GM19455 (cell line): ENCODE results near the gene DIP2B.
"Not testable (repeated sequence)": the region's sequence is repeated elsewhere in the genome, so short reads cannot be mapped to it uniquely, and the experiment has no call there.

ENCODE experiments used
- ATAC-seq: cut with Tn5 transposase; IDR thresholded peaks from one replicate; pipeline ENCODE4 v1.9.1; 2021; ENCODE audit not compliant: unreplicated experiment

The DIP2B gene

DNA sequence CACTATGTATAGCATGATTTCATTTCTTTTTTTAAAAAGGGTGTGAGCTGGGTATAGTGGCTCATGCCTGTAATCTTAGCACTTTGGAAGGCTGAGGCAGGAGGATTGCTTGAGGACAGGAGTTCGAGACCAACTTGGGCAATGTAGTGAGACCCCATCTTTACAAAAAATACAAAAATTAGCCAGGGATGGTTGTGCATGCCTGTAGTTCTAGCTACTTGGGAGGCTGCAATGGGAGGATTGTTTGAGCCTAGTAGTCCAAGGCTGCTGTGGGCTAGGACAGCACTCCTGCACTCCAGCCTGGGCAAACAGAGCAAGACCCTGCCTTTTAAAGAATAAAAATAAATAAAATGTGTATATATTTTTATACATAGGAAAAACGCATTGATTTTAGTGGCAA is 43.0 kb downstream of the DIP2B start:
- no peak for ATAC-seq

DNA sequence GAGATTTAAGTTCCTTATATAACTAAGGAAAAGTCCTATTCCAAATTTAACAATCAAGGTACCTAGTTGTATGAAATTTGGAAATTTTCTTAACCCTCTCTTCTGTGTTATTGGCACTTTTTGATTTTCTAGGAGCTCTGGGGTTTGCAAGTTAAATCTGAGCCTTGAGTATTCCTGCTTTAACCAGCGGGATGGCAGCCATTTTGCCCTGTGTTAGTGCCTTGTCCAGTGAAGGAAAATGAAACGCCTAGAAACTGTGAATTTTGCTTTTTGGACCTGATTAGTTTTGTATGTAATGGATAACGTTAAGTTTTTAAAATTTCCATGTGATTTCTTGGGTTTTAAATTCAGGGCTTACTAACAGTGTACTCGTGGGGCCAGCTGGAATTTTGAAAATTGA is 45.1 kb downstream of the DIP2B start:
- no peak for ATAC-seq

DNA sequence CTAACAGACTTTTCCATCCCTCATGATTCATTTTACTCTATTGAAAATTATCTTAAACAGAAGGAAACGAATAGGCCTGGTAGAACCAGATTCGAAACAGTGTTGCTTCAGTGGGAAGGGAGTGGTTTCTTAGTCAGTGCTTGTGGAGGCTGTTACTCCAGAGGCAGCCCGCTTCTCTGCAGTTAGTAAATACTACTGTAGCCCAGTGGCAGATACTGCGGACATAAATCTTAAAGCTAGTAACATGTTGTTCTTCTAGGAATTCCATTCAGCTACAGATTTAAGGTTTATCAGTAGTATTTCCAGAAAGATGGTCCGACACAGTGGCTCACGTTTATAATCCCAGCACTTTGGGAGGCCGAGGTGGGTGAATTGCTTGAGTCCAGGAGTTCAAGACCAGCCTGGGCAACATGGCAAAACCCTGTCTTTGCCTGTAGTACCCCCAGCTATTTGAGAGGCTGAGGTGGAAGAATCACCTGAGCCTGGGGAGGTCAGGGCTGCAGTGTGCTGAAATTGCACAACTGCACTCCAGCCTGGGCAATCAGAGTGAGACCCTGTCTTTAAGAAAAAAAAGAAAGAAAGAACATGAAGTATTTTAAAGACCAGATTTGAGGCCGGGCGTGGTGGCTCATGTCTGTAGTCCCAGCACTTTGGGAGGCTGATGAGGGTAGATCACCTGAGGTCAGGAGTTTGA is 45.9 kb downstream of the DIP2B start:
- no peak for ATAC-seq

DNA sequence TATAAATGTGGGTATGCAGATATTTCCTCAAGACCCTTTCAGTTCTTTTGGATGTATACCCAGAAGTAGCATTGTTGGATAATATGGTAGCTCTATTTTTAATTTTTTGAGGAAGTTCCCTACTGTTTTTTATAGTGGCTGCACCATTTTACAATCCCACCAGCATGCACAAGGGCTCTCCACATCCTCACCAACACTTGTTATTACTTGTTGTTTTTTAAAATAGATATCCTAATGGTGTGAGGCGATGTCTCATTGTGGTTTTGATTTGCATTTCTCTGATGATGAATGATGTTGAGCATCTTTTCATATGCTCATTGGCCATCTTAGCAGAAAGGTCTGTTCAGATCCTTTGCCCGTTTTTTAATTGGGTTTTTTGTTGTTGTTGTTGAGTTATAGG is 47.1 kb downstream of the DIP2B start:
- ATAC-seq = no peak

DNA sequence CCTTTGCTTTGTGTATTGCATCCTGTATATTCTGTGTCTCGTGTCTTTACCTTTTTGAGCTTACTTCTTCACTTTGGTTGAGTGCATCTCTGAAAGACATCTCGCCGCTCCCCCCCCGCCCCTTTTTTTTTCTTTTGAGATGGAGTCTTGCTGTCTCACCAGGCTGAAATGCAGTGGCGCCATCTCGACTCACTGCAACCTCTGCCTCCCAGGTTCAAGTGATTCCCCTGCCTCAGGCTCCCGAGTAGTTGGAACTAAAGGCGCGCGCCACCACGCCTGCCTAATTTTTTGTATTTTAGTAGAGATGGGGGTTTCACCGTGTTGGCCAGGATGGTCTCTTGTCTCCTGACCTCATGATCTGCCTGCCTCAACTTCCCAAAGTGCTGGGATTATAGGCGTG is 49.9 kb downstream of the DIP2B start:
- ATAC-seq = no peak

DNA sequence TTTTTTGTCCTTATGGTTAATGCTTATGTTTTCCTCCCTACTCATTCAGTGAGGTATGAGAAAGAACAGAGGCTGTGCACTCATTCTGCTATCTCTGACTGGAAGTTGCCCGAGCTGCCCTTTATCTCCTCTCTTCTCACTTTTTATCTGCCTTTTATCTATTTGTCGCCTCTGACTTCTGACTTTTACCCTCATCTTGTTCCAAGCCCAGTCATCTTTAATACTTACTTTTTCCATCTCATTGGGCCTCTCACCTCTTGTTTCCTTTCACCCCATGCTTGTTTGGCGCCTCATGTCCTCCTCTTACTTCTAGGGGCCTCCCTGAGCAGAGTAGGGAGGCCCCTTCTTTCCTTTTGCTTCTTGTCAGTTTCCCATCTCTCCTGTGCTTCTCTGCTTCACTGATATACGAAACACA is 50.7 kb downstream of the DIP2B start:
- ATAC-seq = no peak

DNA sequence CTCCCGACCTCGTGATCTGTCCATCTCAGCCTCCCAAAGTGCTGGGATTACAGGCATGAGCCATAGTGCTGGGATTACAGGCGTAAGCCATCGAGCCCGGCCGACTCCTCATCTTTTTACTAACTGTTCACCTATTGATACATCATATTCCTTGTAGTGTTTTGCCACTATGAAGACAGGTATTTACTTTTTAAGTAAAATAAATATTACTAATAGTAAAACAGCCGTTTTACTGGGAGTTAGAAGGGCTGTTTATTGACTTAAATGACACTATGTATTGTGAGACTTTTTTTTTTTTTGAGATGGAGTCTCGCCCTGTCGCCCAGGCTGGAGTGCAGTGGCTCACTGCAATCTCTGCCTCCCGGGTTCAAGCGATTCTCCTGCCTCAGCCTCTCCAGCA is 51.5 kb downstream of the DIP2B start:
- no peak for ATAC-seq

DNA sequence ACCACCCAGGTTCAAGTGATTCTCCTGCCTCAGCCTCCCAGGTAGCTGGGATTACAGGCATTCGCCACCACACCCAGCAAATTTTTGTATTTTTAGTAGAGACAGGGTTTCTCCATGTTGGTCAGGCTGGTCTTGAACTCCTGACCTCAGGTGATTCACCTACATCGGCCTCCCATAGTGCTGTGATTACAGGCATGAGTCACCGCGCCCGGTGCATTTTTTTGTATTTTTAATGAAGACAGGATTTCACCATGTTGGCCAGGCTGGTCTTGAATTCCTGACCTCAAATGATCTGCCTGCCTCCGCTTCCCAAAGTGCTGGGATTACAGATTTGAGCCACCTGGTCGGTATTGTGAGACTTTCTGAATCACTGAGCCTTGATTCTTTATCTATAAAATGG is 52.0 kb downstream of the DIP2B start:
- ATAC-seq = not testable (repeated sequence)

DNA sequence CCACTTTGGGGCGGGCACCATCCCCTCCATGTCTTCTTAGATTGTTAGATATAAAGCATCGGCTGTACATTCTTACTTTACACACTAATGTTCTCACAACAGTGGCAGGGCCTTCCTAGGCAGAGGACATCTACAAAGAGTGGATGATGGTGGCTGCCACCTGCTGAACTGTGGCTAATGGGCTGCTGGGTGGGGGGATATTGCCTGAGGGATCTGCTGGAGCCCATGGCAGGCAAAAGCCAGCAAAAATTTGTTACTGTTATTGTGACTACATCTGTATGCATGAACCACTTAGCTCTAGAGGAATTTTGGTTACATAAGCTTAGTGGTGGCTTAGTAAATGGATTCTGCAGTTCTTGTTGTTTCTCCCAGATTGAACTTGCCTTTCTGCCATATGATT is 52.6 kb downstream of the DIP2B start:
- ATAC-seq = no peak

DNA sequence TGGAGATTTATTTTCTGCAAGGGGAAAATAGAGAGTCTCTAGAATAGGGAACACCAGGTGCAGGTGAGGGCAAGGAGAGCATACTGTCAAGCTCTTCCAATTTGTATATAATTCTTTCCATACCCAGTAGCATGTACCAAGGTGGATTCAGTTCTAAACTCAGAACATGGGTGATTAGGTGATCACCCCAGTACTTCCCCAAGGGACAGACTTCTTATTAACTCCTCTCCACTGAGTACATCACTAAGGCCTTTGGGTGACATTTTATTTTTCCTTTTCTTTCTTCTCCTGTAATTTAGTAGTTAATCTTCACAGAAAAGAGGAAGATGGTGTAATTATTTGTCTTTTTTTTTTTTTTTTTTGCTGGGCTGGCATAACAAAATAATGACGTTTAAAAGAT is 54.2 kb downstream of the DIP2B start:
- ATAC-seq = no peak

DNA sequence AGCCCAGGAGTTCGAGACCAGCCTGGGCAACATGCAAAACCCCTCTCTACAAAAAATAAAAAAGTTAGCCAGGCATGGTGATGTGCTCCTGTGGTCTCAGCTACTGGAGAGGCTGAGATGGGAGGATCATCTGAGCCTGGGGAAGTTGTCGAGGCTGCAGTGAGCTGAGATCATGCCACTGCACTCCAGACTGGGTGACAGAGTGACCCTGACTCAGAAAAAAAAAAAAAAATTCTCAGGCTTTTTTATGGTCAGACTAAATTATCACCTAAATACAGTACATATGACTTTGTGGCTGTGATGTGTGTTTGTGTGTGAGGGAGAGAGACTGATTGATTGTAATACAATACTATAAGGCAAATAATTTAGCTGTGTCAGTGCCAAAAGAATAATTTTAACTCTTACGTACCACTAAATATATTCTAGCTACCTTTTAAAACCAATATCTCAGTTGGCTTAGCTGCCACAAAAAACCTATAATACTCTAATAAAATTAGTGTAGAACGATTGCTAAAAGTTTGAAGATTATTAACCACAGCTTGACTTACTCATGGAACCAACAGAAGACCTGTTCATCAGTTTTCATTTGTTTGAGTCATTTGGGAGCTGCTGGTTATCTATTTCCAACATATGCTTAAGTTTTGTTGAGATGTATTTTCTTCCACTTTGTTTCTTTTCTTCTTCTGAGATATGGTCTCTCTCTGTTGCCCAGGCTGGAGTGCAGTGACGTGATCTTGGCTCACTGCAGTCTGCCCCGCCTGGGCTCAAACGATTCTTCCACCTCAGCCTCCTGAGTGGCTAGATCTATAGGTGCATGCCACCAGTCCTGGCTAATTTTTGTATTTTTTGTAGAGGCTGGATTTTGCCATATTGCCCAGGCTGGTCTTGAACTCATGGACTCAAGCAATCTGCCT is 58.0 kb downstream of the DIP2B start:
- no peak for ATAC-seq

DNA sequence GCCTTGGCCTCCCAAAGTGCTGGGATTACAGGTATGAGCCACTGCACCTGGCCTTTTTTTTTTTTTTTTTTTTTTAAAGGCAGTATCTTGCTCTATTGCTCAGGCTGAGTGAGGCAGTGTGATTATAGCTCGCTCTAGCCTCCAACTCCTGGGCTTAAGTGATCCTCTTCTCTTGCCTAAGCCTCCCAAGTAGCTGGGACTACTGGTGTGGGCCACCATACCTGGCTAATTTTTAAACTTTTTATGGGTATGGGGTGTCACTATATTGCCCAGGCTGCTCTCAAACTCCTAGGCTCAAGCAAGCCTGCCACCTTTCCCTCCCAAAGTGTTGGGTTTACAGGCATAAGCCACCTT is 58.6 kb downstream of the DIP2B start:
- no peak for ATAC-seq

DNA sequence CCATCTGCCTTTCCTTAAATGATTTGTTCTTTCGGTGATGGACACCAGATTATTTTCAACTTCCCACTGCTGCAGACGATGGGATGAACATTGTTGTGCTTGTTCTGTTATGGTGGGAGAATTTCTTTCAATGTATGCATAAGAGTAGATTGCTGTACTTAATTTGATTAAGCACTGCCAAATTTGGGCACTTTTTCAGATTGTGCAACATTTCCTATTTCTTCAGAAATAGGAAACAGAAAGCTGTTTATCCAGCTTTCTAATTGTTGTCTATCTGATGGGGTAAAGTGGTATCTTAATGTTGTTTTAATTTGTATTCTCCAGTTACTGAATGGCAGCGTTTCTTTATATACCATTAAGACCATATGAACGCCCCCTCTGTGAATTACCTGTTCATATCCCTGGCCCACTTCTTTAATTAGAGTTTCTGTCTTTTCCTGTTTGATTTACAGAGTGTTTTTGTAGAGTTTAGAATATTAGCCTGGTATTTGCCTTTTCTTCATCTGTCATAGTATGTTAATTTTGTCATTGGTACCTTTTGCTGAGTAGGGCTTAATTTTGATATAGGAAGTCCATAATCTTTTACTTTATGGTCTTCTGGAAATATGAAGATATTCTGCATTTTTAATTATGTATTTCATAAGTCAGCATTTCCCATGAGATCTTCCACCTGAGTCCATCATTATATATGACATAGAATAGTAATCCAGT is 59.6 kb downstream of the DIP2B start:
- ATAC-seq = no peak

DNA sequence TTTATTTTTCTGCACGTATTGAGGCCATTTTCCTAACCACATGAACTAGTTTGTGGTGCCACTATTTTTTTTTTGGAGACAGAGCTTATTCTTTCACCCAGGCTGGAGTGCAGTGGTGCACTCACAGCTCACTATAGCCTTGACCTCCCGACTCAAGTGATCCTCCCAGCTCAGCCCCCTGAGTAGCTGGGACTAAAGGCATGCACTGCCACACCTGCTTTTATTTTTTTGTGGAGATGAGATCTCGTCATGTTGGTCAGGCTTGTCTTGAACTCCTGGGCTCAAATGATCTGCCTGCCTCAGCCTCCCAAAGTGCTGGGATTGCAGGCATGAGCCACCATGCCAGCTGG is 60.1 kb downstream of the DIP2B start:
- ATAC-seq = no peak

DNA sequence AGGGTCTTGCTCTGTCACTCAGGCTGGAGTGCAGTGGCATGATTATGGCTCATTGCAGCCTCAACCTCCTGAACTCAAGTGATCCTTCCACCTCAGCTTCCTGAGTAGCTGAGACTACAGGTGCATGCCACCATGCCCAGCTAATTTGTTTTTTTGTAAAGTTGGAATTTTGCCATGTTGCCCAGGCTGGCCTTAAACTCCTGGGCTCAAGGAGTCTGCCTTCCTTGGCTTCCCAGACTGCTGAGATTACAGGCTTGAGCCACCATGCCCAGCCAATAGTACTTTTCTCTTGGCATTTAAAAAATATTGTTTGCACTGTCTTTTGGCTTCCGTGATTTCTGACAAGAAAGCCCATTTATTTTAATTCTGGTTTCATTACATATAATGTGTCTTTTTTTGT is 61.3 kb downstream of the DIP2B start:
- no peak for ATAC-seq

DNA sequence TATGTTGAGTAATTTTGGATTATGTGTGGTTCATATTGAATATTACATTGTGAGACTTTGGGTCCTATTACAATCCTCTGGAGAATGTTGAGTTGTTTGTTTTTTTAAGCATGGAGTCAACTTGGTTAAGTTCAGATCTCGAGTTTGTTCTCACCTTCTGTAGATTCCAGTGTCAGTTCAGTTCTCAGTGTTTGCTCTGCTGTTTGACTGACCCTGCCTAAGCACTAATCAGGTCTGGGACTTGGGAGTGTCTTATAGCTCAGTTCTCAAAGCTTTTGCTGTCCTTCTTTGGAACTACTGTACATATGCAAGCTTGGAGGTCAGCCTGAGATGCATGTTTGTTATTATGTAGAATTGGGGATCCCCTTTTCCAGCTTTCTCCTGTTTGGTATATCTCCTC is 63.1 kb downstream of the DIP2B start:
- ATAC-seq = no peak

DNA sequence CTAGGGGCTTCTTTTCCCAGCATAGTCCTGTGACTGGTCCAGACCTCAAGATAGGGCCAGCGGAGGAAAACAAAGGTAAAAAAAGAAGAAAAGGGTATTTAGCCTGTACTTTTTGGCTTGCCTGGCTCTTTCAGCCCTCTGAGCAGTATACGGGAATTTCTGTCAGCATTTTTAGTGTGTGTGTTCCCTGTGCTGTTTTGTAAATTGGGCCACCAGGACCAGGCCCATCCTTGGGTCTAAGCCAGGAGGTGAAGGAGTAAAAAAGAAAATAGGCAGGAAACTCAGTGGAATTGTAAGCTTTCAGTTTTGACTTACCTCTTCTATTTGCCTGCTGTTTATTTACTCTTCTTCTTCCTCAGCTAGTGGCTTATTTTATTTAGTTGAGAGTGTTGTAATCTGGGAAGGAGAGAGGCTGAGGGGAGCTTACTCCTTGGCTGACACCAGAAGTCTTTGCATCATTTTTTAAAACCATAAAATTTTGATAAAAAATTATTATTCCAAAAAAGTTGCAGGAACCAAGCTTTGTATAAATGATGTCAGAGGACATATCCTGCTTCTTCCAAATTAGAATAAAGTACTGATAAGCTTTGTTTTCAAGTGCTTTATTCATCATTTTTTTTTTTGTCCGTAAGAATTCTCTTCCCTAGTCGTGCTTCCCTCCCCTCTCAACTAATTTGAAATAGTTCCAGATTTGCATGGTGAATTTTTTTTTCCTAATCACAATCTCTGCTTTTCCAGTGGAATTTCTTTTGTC is 63.7 kb downstream of the DIP2B start:
- ATAC-seq = no peak

DNA sequence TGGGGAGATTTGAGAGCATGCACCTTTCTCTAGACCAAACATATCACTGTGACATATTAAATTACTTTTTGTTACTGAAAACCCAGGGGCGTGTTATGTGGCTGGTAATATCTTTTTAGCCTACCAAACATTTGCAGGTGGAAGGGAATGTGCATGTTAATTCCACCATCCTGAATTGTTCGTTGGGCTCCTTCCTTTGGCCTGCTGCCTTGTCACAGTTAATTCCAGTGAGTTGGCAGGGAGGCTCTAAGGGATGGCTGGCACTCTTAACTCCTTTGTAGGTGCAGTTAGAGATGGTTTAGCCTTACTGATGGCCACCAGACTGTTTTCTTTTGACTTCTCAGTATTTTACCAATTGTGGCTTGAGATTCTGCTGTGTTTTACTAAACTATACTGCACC is 64.5 kb downstream of the DIP2B start:
- ATAC-seq = no peak

DNA sequence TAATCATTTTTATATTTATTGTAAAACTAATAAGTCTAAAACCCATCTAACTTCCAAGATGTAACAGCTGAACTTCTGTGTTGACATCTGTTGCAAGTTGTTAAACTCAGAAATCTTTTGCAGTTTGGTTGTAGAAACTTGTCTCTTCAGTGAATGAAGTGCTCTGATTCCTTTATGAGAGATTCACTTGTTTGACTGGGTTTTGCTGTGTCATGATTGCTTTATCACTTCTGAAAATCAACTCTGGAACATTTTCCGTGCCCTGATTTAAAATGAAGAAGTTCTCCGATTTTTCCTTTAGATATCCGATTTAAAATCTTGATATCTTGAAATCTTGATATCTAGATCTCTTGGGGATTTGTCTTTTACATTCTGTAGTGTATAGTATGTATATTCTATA is 65.1 kb downstream of the DIP2B start:
- no peak for ATAC-seq

DNA sequence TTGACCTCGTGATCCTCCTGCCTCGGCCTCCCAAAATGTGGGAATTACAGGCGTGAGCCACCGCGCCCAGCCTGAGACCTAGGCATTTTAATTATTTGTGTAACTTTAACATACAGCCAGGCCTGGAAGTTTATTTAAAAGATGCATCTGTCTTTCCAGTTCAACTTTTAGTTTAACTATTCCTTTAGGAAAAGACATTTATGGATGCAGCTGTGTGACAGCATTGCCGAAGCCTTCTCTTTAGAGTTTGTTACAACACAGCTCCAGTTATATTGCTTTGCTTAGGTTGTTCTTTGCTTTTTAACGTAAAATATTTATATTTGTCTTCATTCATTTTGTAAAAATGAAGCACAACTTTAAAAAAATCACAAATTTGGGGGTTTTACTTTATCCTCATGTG is 67.0 kb downstream of the DIP2B start:
- ATAC-seq = no peak

DNA sequence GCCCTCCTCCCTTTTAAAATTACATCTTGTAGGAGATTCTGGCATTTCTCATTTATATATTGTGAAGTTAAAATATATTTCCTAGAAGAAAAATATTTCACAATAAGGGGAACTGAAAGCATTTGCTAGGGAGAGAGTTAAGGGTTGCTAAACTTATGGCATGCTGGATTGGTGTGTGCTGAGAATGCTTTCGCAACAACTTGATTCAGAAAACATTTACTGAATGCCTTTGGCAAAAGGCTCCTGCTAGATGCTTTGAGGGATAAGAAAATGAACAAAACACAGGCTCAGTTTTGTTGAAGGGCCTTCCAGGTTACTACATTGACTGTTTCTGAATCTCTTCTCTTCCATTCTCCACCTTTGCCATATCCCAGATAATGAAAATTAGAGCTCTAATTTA is 67.5 kb downstream of the DIP2B start:
- ATAC-seq = no peak
